Measurements from ENCODE around the gene ZNF804A. TPM values are rescaled to one million over a fixed set of nuclear protein-coding genes. Genes with fewer than 3 reads are reported as not detected.

Gene ZNF804A
- total and polyA plus RNA-seq, 12 donors: 0.03 to 0.12 (median 0.07) TPM; not detected in 9

DNA sequence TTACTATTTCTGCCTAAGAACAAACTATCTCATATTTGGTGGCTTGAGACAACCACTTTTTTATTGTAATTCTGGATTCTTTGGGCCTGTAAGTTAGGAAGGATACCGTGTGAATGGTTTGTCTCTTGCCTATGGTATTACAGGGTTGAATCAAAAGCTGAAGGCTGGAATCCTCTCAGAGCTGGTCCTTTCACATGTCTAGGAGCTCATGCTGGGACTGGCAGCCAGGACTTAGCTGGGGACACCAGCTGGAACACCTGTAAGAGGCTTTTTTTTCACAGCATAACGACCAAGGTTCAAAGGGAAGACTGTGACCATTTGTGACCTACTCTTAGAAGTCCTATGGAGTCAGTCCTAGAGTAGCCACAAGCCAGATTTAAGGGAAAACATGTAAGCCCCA, 226.3 kb downstream of the ZNF804A start:
- intact Hi-C loops (cut with DNase I): no loop called here
- Histone ChIP-seq H3K27me3 (no peaks in the 10 kb centered on the region), H3K4me1 (no peaks in the 10 kb centered on the region), H3K4me3 (no peak overlapping the region), H3K36me3 (no peaks in the 10 kb centered on the region), H3K9me3 (peaks cover 0 to 18% (median 0%) of the 10 kb centered on the region in 11 donors), H3K27ac (no peak overlapping the region)
- ATAC-seq: no peak
- DNase-seq: no peak
- TF ChIP-seq, protein P1, sequence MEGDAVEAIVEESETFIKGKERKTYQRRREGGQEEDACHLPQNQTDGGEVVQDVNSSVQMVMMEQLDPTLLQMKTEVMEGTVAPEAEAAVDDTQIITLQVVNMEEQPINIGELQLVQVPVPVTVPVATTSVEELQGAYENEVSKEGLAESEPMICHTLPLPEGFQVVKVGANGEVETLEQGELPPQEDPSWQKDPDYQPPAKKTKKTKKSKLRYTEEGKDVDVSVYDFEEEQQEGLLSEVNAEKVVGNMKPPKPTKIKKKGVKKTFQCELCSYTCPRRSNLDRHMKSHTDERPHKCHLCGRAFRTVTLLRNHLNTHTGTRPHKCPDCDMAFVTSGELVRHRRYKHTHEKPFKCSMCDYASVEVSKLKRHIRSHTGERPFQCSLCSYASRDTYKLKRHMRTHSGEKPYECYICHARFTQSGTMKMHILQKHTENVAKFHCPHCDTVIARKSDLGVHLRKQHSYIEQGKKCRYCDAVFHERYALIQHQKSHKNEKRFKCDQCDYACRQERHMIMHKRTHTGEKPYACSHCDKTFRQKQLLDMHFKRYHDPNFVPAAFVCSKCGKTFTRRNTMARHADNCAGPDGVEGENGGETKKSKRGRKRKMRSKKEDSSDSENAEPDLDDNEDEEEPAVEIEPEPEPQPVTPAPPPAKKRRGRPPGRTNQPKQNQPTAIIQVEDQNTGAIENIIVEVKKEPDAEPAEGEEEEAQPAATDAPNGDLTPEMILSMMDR (IDR thresholded peaks at IDR 0.05): no peak
- WGBS, 2 donors: 43 to 56% methylated on average over 2 of the region's 2 CpGs

DNA sequence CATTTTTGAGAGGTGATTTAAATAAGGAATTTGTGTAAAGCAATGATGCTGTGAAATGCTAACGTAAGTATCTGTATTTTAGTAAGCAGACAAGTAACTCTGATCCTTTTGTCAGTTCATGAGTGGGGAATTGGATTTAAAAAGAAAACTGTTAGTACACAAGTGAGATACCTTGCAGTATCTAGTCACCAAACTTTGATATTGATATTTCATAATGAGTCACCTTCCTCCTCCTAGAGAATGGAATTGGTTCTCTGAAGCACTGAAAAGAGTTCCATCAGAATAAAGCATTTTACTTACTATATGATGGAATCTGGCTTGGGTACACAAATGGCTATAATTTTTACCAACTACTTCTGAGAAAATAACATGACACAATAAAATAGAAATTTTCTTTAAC, 232.2 kb downstream of the ZNF804A start:
- WGBS, 2 donors: 86 to 89% methylated on average over 1 of the region's 1 CpG
- no peak for ATAC-seq
- intact Hi-C loops (cut with DNase I): no loop called here
- H3K4me3 ChIP-seq: no peak overlapping the region
- H3K36me3 ChIP-seq: no peaks in the 10 kb centered on the region
- no peaks in the 10 kb centered on the region for H3K27me3 ChIP-seq
- no peak overlapping the region for H3K27ac ChIP-seq
- H3K9me3 ChIP-seq: no peaks in the 10 kb centered on the region
- DNase-seq: no peak
- TF ChIP-seq, protein P1 (IDR thresholded peaks at IDR 0.05): no peak
- no peaks in the 10 kb centered on the region for H3K4me1 ChIP-seq

DNA sequence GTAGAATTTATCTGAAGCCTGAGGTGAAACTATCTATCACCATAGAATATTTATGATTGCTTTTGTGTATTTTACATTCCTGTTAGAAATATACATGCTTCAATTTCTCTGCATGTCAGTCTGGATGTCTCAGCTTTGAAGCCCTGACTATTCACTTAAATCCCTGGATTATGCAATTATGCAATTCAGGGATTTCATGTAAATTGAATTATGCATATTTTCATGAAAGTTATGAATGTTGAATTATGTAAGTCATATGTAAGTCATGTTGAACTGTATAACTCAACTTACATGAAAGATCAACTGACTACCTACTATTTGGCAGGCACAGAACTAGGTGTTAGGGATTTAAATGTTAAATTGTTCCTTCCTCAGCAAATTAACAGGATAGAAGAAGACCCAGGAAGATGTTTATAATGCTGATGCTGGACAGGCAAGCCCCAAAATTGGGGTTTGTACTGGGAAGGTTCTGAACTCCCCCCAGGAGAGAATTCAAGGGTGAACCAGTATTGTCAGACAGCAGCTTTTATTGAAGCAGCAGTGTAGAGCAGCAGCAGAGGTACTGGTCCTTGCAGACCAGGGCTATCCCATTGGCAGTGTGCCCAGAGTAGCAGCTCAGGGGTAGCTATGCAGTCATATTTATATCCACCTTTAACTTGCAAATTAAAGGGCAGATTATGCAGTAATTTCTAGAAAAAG, 236.5 kb downstream of the ZNF804A start:
- no peaks in the 10 kb centered on the region for H3K4me1 ChIP-seq
- no peaks in the 10 kb centered on the region for H3K27me3 ChIP-seq
- no peak for DNase-seq
- ATAC-seq: no peak
- H3K27ac ChIP-seq: no peak overlapping the region
- no peaks in the 10 kb centered on the region for H3K9me3 ChIP-seq
- TF ChIP-seq, protein P1 (IDR thresholded peaks at IDR 0.05): no peak
- no peak overlapping the region for H3K4me3 ChIP-seq
- no peaks in the 10 kb centered on the region for H3K36me3 ChIP-seq
- intact Hi-C loops (cut with DNase I): no loop called here

DNA sequence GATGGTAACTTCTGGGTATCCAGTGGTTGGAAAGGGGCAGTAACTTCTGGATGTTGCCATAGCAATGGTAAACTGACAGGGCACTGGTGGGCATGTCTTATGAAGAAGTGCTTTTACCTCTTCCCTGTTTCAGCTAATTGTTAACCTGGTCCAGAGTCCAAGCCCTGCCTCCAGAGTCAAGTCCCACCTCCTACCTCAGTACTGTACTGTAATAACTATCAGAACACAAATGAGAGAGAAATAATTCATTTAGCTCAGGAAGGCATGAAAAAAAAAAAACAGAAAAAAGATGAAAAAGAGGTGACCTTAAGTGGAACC, 237.0 kb downstream of the ZNF804A start:
- no peaks in the 10 kb centered on the region for H3K36me3 ChIP-seq
- H3K9me3 ChIP-seq: no peaks in the 10 kb centered on the region
- DNase-seq (no peak), ATAC-seq (no peak)
- intact Hi-C loops (cut with DNase I): no loop called here
- H3K27ac ChIP-seq: no peak overlapping the region
- H3K4me1 ChIP-seq: no peaks in the 10 kb centered on the region
- H3K27me3 ChIP-seq: no peaks in the 10 kb centered on the region
- no peak overlapping the region for H3K4me3 ChIP-seq
- TF ChIP-seq, protein P1 (IDR thresholded peaks at IDR 0.05): no peak

Data from heart right ventricle (tissue), 16 donors.